Measurements from ENCODE around the gene ATXN10. TPM values are rescaled to one million over a fixed set of nuclear protein-coding genes. Genes with fewer than 3 reads are reported as not detected.
"Not testable (repeated sequence)": the region's sequence is repeated elsewhere in the genome, so short reads cannot be mapped to it uniquely, and the experiment has no call there.

ATXN10 gene
- total and polyA plus RNA-seq, 2 donors (not counting 1 experiment from before 2014, with no cell fraction given) = 52.3 to 95.5 TPM

GRCh38 chr22:45680932-45681700 is 9.5 kb downstream of the ATXN10 start:
- Histone ChIP-seq H3K27ac (ENCODE audit: low read length in 2 of 2) (no peak overlapping the region), H3K9ac (ENCODE audit: low read length) (no peak overlapping the region), H3K79me2 (ENCODE audit: control insufficient read depth, insufficient read depth, low read length) (peaks cover 65% of the 10 kb centered on the region), H3K36me3 (replicated peaks in 1 of 2; ENCODE audit: control extremely low read depth in 1 of 2, control insufficient read depth in 1 of 2, extremely low read depth in 1 of 2, insufficient read depth in 2 of 2, low read length in 1 of 2) (no peaks in the 10 kb centered on the region), H2AFZ (ENCODE audit: insufficient read depth, low read depth, low read length, poor library complexity, severe bottlenecking) (no peak overlapping the region), H3K4me1 (ENCODE audit: control insufficient read depth in 2 of 2, insufficient read depth in 2 of 2, low read length in 2 of 2) (peaks cover 28 to 32% of the 10 kb centered on the region in 2 donors), H3K27me3 (replicated peaks in 1 of 4; ENCODE audit: control extremely low read depth in 1 of 4, control insufficient read depth in 3 of 4, insufficient read depth in 4 of 4, low read length in 3 of 4) (no peaks in the 10 kb centered on the region), H3K9me3 (ENCODE audit: control extremely low read depth in 1 of 3, control insufficient read depth in 2 of 3, insufficient read depth in 1 of 3, low read length in 2 of 3) (no peaks in the 10 kb centered on the region), H3K4me3 (ENCODE audit: control extremely low read depth in 1 of 5, extremely low read depth in 1 of 5, insufficient read depth in 1 of 5, low read depth in 2 of 5, low read length in 4 of 5) (no peak overlapping the region), H3K4me2 (replicated peaks; ENCODE audit: low read depth, low read length, poor library complexity, severe bottlenecking) (no peak overlapping the region), H4K20me1 (ENCODE audit: control insufficient read depth, insufficient read depth, low read length, poor library complexity, severe bottlenecking) (peaks cover 37% of the 10 kb centered on the region)
- no peaks in the 10 kb centered on the region for H3K9me3 Mint-ChIP-seq (ENCODE audit: insufficient read depth)
- ATAC-seq (ENCODE audit: low read depth) = no peak
- ChIA-PET CTCF (no interaction called here), POLR2A (no interaction called here)
- no peak for DNase-seq
- no peak overlapping the region for H3K27ac Mint-ChIP-seq
- no peaks in the 10 kb centered on the region for H3K27me3 Mint-ChIP-seq
- no peak overlapping the region for H3K4me3 Mint-ChIP-seq
- intact Hi-C loops (cut with micrococcal nuclease) = loop anchor here (10.0 kb wide), 1 partner anchor 94 kb away; no protein-coding TSS in a partner anchor
- peaks cover 21% of the 10 kb centered on the region for H3K4me1 Mint-ChIP-seq
- WGBS (ENCODE audit: insufficient coverage) = 98% methylated on average over 5 of the region's 5 CpGs
- no peak for TF ChIP-seq CTCF (IDR thresholded peaks at IDR 0.05)
- TF ChIP-seq EZH2 (IDR thresholded peaks at IDR 0.05; ENCODE audit: borderline replicate concordance, insufficient read depth, low read depth, low read length, poor library complexity, severe bottlenecking) = no peak

GRCh38 chr22:45682064-45682463 is 10.4 kb downstream of the ATXN10 start:
- no peak overlapping the region for H3K9ac ChIP-seq (ENCODE audit: low read length)
- WGBS (ENCODE audit: insufficient coverage) = 57% methylated on average over 2 of the region's 4 CpGs
- no peak overlapping the region for H2AFZ ChIP-seq (ENCODE audit: insufficient read depth, low read depth, low read length, poor library complexity, severe bottlenecking)
- H3K4me1 Mint-ChIP-seq = peaks cover 25% of the 10 kb centered on the region
- no peaks in the 10 kb centered on the region for H3K27me3 Mint-ChIP-seq
- intact Hi-C loops (cut with micrococcal nuclease) = loop anchor here (10.0 kb wide), 1 partner anchor 93 kb away; no protein-coding TSS in a partner anchor
- no peak overlapping the region for H3K4me3 ChIP-seq (ENCODE audit: control extremely low read depth in 1 of 5, extremely low read depth in 1 of 5, insufficient read depth in 1 of 5, low read depth in 2 of 5, low read length in 4 of 5)
- POLR2A ChIA-PET = no interaction called here
- no peaks in the 10 kb centered on the region for H3K9me3 ChIP-seq (ENCODE audit: control extremely low read depth in 1 of 3, control insufficient read depth in 2 of 3, insufficient read depth in 1 of 3, low read length in 2 of 3)
- no peak for DNase-seq
- H3K27ac Mint-ChIP-seq = no peak overlapping the region
- H3K4me3 Mint-ChIP-seq = no peak overlapping the region
- H3K79me2 ChIP-seq (ENCODE audit: control insufficient read depth, insufficient read depth, low read length) = peaks cover 65% of the 10 kb centered on the region
- H3K27me3 ChIP-seq (replicated peaks in 1 of 4; ENCODE audit: control extremely low read depth in 1 of 4, control insufficient read depth in 3 of 4, insufficient read depth in 4 of 4, low read length in 3 of 4) = no peaks in the 10 kb centered on the region
- ATAC-seq (ENCODE audit: low read depth) = no peak
- H3K4me2 ChIP-seq (replicated peaks; ENCODE audit: low read depth, low read length, poor library complexity, severe bottlenecking) = no peak overlapping the region
- no peak for TF ChIP-seq EZH2 (IDR thresholded peaks at IDR 0.05; ENCODE audit: borderline replicate concordance, insufficient read depth, low read depth, low read length, poor library complexity, severe bottlenecking)
- no peak for TF ChIP-seq CTCF (IDR thresholded peaks at IDR 0.05)
- no peak overlapping the region for H3K27ac ChIP-seq (ENCODE audit: low read length in 2 of 2)
- H4K20me1 ChIP-seq (ENCODE audit: control insufficient read depth, insufficient read depth, low read length, poor library complexity, severe bottlenecking) = peaks cover 44% of the 10 kb centered on the region
- H3K4me1 ChIP-seq (ENCODE audit: control insufficient read depth in 2 of 2, insufficient read depth in 2 of 2, low read length in 2 of 2) = peaks cover 28 to 32% of the 10 kb centered on the region in 2 donors
- no peaks in the 10 kb centered on the region for H3K9me3 Mint-ChIP-seq (ENCODE audit: insufficient read depth)
- CTCF ChIA-PET = interaction anchor here (0.6 kb wide), 1 partner anchor 104 kb away, joined by 3 read pairs; no protein-coding TSS in a partner anchor
- H3K36me3 ChIP-seq (replicated peaks in 1 of 2; ENCODE audit: control extremely low read depth in 1 of 2, control insufficient read depth in 1 of 2, extremely low read depth in 1 of 2, insufficient read depth in 2 of 2, low read length in 1 of 2) = no peaks in the 10 kb centered on the region

GRCh38 chr22:45682773-45683172 is 11.1 kb downstream of the ATXN10 start:
- WGBS (ENCODE audit: insufficient coverage) = 98% methylated on average over 5 of the region's 5 CpGs
- H3K9me3 ChIP-seq (ENCODE audit: control extremely low read depth in 1 of 3, control insufficient read depth in 2 of 3, insufficient read depth in 1 of 3, low read length in 2 of 3); H3K4me3 ChIP-seq (ENCODE audit: control extremely low read depth in 1 of 5, extremely low read depth in 1 of 5, insufficient read depth in 1 of 5, low read depth in 2 of 5, low read length in 4 of 5); POLR2A ChIA-PET; H3K27ac Mint-ChIP-seq; DNase-seq; H3K9me3 Mint-ChIP-seq (ENCODE audit: insufficient read depth); H2AFZ ChIP-seq (ENCODE audit: insufficient read depth, low read depth, low read length, poor library complexity, severe bottlenecking); H3K9ac ChIP-seq (ENCODE audit: low read length); H3K4me2 ChIP-seq (replicated peaks; ENCODE audit: low read depth, low read length, poor library complexity, severe bottlenecking); H3K27me3 Mint-ChIP-seq; H3K4me3 Mint-ChIP-seq; ATAC-seq (ENCODE audit: low read depth); H3K27me3 ChIP-seq (replicated peaks in 1 of 4; ENCODE audit: control extremely low read depth in 1 of 4, control insufficient read depth in 3 of 4, insufficient read depth in 4 of 4, low read length in 3 of 4); H3K36me3 ChIP-seq (replicated peaks in 1 of 2; ENCODE audit: control extremely low read depth in 1 of 2, control insufficient read depth in 1 of 2, extremely low read depth in 1 of 2, insufficient read depth in 2 of 2, low read length in 1 of 2); CTCF ChIA-PET: not testable (repeated sequence)
- peaks cover 51% of the 10 kb centered on the region for H4K20me1 ChIP-seq (ENCODE audit: control insufficient read depth, insufficient read depth, low read length, poor library complexity, severe bottlenecking)
- peaks cover 28 to 32% of the 10 kb centered on the region in 2 donors for H3K4me1 ChIP-seq (ENCODE audit: control insufficient read depth in 2 of 2, insufficient read depth in 2 of 2, low read length in 2 of 2)
- H3K27ac ChIP-seq (ENCODE audit: low read length in 2 of 2) = peak overlapping the region in 1 of 2 donors; percentile 18
- peaks cover 65% of the 10 kb centered on the region for H3K79me2 ChIP-seq (ENCODE audit: control insufficient read depth, insufficient read depth, low read length)
- peaks cover 22% of the 10 kb centered on the region for H3K4me1 Mint-ChIP-seq
- intact Hi-C loops (cut with micrococcal nuclease) = loop anchor here (10.0 kb wide), 1 partner anchor 92 kb away; no protein-coding TSS in a partner anchor
